CD14-positive monocyte (primary cell): ENCODE results near the gene IL1R2. TPM values are rescaled to one million over a fixed set of nuclear protein-coding genes. Genes with fewer than 3 reads are reported as not detected.
A peak's percentile ranks its signal among the peaks of the same experiment; 100 is the strongest.

Source experiments
- DNase-seq, 3 donors: peaks; one replicate each; pipeline ENCODE4 v3.0.0-alpha.2; 2011 to 2022
- H2AFZ ChIP-seq: 2 replicates; pipeline ENCODE4 v1.6.0; 2012; ENCODE audit warnings: mild to moderate bottlenecking, low read depth, low read length, inconsistent platforms; ENCODE audit not compliant: insufficient read depth, poor library complexity, severe bottlenecking
- H3K27ac ChIP-seq, 2 donors: 1 replicate in 1 of 2; 2 replicates in 1 of 2; pipeline ENCODE4 v1.5.1; 2012 to 2013; ENCODE audit warnings: low read length in 2 of 2, control low read depth in 1 of 2, inconsistent platforms in 1 of 2, low read depth in 1 of 2, mild to moderate bottlenecking in 1 of 2
- H3K27me3 ChIP-seq, 2 donors: one replicate each; pipeline versions ENCODE4 v1.6.0 to v1.6.1; 2011 to 2013; ENCODE audit warnings: low read length in 2 of 2; ENCODE audit not compliant: control insufficient read depth in 2 of 2, insufficient read depth in 2 of 2
- H3K36me3 ChIP-seq, 2 donors: replicated peaks in 1 of 2; 1 replicate in 1 of 2; 2 replicates in 1 of 2; pipeline versions ENCODE4 v1.5.1 to v1.6.1; 2012 to 2013; ENCODE audit warnings: low read length in 2 of 2, control low read depth in 1 of 2, inconsistent platforms in 1 of 2, mild to moderate bottlenecking in 1 of 2; ENCODE audit not compliant: insufficient read depth in 2 of 2, control insufficient read depth in 1 of 2
- H3K4me1 ChIP-seq, 2 donors: 1 replicate in 1 of 2; 2 replicates in 1 of 2; pipeline versions ENCODE4 v1.5.1 to v1.6.1; 2012 to 2013; ENCODE audit warnings: low read length in 2 of 2, control low read depth in 1 of 2, inconsistent platforms in 1 of 2, mild to moderate bottlenecking in 1 of 2, moderate library complexity in 1 of 2; ENCODE audit not compliant: insufficient read depth in 2 of 2, control insufficient read depth in 1 of 2
- H3K4me2 ChIP-seq: replicated peaks from 2 replicates; pipeline ENCODE3; 2012; ENCODE audit warnings: low read length, moderate library complexity, mild to moderate bottlenecking; ENCODE audit not compliant: poor library complexity, severe bottlenecking; ENCODE audit errors: extremely low read depth
- H3K4me3 ChIP-seq, 3 experiments: fragments of 200-600 bp in 1 of 3; sonication (generic) in 1 of 3; replicated peaks in 1 of 3; 1 replicate in 2 of 3; 2 replicates in 1 of 3; pipeline ENCODE4 v1.5.1; 2011 to 2013; ENCODE audit warnings: low read length in 3 of 3, mild to moderate bottlenecking in 3 of 3, control low read depth in 2 of 3, low read depth in 2 of 3, inconsistent platforms in 1 of 3, moderate library complexity in 1 of 3
- H3K79me2 ChIP-seq: 2 replicates; pipeline ENCODE4 v1.6.0; 2012; ENCODE audit warnings: mild to moderate bottlenecking, control low read depth, inconsistent platforms, low read length, moderate library complexity; ENCODE audit not compliant: insufficient read depth
- H3K9ac ChIP-seq: 2 replicates; pipeline ENCODE4 v1.6.0; 2017; ENCODE audit warnings: low read length, mild to moderate bottlenecking; ENCODE audit not compliant: insufficient read depth, poor library complexity, severe bottlenecking
- H3K9me3 ChIP-seq, 2 donors: replicated peaks in 1 of 2; 1 replicate in 1 of 2; 2 replicates in 1 of 2; pipeline versions ENCODE4 v1.5.1 to v1.6.1; 2012 to 2013; ENCODE audit warnings: low read length in 2 of 2, control low read depth in 1 of 2; ENCODE audit not compliant: control insufficient read depth in 1 of 2, insufficient read depth in 1 of 2
- H4K20me1 ChIP-seq: 2 replicates; pipeline ENCODE4 v1.6.0; 2012; ENCODE audit warnings: mild to moderate bottlenecking, low read length, control low read depth, moderate library complexity; ENCODE audit not compliant: insufficient read depth
- H3K27ac Mint-ChIP-seq, 7 donors: one replicate each; pipeline ENCODE4 v1.8.0; 2020; ENCODE audit warnings: mild to moderate bottlenecking in 7 of 7, mixed read lengths in 7 of 7, moderate library complexity in 6 of 7, inconsistent platforms in 2 of 7
- H3K27me3 Mint-ChIP-seq, 3 donors: one replicate each; pipeline ENCODE4 v1.8.0; 2021 to 2022; ENCODE audit warnings: low read depth in 3 of 3, mild to moderate bottlenecking in 3 of 3, mixed read lengths in 3 of 3, moderate library complexity in 3 of 3, inconsistent platforms in 1 of 3
- H3K36me3 Mint-ChIP-seq, 2 donors: one replicate each; pipeline ENCODE4 v1.8.0; 2020; ENCODE audit warnings: mixed read lengths in 2 of 2, inconsistent platforms in 1 of 2, mild to moderate bottlenecking in 1 of 2
- H3K4me1 Mint-ChIP-seq: one replicate; pipeline ENCODE4 v1.8.0; 2020; ENCODE audit warnings: mild to moderate bottlenecking, mixed read lengths
- H3K4me3 Mint-ChIP-seq, 2 donors: one replicate each; pipeline ENCODE4 v1.8.0; 2020; ENCODE audit warnings: mild to moderate bottlenecking in 2 of 2, mixed read lengths in 2 of 2, moderate library complexity in 1 of 2
- H3K9me3 Mint-ChIP-seq, 7 donors: one replicate each; pipeline ENCODE4 v1.8.0; 2020 to 2022; ENCODE audit warnings: mixed read lengths in 7 of 7, mild to moderate bottlenecking in 6 of 7, moderate library complexity in 6 of 7, inconsistent platforms in 2 of 7
- CTCF ChIP-seq: fragments of 200-600 bp; IDR thresholded peaks from one replicate; pipeline ENCODE4 v1.8.0; 2022; ENCODE audit warnings: antibody characterized with exemption, mild to moderate bottlenecking
- WGBS: methylation state at CpG from one replicate; pipeline ENCODE4 v1.1.5; 2013; ENCODE audit warnings: missing lambda C conversion rate; ENCODE audit not compliant: insufficient coverage; 5-methylcytosine and 5-hydroxymethylcytosine counted together
- intact Hi-C, 2 donors: fragments of 100-400 bp; cut with micrococcal nuclease; formaldehyde crosslinking; loops; one replicate each; pipeline versions ENCODE4 v1.15.0 to v1.15.1; 2023
- polyA plus RNA-seq, 3 donors: library from polyadenylated mRNA; depleted of rRNA in 1 of 3; unstranded in 2 of 3; stranded (reverse) in 1 of 3; fragments of 300-500 nt in 2 of 3; fragments of >200 nt in 1 of 3; fragmentation: Illumina TruSeq in 2 of 3; gene quantifications; 1 replicate in 2 of 3; 2 replicates in 1 of 3; pipeline ENCODE4 v1.2.3, GENCODE V29; 2012 to 2021

IL1R2 gene
- polyA plus RNA-seq, 3 donors: 5.9 to 12.0 (median 6.2) TPM

GRCh38 chr2:102056079-102056581 is 64.4 kb downstream of the IL1R2 start:
- no CpG with 5 or more reads among the region's 3 CpGs for WGBS

DNA sequence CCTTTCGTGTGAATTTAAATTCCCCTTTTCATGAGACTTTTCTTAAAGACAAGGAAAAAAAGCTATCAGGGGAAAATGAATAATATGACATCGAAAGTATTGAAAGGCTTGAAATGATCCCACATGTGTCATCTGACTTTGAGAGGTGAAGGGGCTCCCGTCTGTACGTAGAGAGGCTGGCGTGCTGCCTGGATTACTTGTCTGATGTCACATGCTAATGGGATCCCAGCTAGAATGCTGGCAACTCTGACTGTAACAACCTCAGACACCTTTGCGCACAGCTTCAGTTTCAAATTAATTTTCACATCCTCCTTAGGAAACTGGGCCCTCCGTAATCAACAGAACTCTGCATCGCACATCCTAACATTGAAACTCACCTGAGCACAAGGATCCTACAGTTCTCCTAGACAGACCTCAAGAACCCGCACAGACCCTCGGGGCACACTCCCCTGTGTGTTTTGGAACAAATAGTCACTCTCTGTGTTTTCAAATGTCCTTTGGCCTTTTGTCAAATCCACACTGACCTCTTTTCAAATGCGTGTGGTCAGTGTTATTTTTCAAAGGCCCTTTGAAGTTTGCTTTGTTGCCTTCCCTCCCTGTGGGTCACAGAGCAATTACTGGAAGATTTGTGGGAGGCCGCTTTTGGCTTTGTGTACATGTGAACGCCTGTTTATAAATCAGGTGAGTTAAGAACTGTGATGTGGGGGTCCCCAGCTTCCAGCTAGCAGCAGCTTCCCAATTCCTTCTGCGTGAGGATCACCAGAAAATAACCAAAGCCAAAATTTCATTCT is 65.9 kb downstream of the IL1R2 start:
- Mint-ChIP-seq H3K4me3 (no peak overlapping the region), H3K27ac (peak overlapping the region in 1 of 7 donors; percentile 3), H3K36me3 (peaks cover 0 to 4% of the 10 kb centered on the region in 2 donors), H3K27me3 (peaks cover 0 to 4% (median 0%) of the 10 kb centered on the region in 3 donors), H3K9me3 (peaks cover 0 to 3% (median 0%) of the 10 kb centered on the region in 7 donors), H3K4me1 (peaks cover 33% of the 10 kb centered on the region)
- 85% methylated on average over 8 of the region's 14 CpGs for WGBS
- TF ChIP-seq CTCF: no peak
- Histone ChIP-seq H3K27ac (no peak overlapping the region), H3K27me3 (no peaks in the 10 kb centered on the region), H3K79me2 (no peaks in the 10 kb centered on the region), H3K9ac (no peak overlapping the region), H3K9me3 (no peaks in the 10 kb centered on the region), H4K20me1 (no peaks in the 10 kb centered on the region), H2AFZ (no peak overlapping the region), H3K4me1 (peaks cover 18 to 25% of the 10 kb centered on the region in 2 donors), H3K36me3 (no peaks in the 10 kb centered on the region), H3K4me2 (no peak overlapping the region), H3K4me3 (no peak overlapping the region)
- intact Hi-C loops: no loop called here
- no peak for DNase-seq

More at GRCh38 chr2:102056079-102056581, 64.4 kb downstream of the IL1R2 start:
- Histone ChIP-seq H2AFZ (no peak overlapping the region), H3K27me3 (no peaks in the 10 kb centered on the region), H3K79me2 (no peaks in the 10 kb centered on the region), H3K9ac (no peak overlapping the region), H3K27ac (no peak overlapping the region), H3K4me2 (no peak overlapping the region), H4K20me1 (no peaks in the 10 kb centered on the region), H3K4me1 (peaks cover 32 to 33% of the 10 kb centered on the region in 2 donors), H3K36me3 (no peaks in the 10 kb centered on the region), H3K4me3 (no peak overlapping the region), H3K9me3 (no peaks in the 10 kb centered on the region)
- TF ChIP-seq CTCF: no peak
- H3K4me1 Mint-ChIP-seq: peaks cover 41% of the 10 kb centered on the region
- H3K9me3 Mint-ChIP-seq: peaks cover 0 to 3% (median 0%) of the 10 kb centered on the region in 7 donors
- intact Hi-C loops: no loop called here
- no peak overlapping the region for H3K4me3 Mint-ChIP-seq
- H3K27me3 Mint-ChIP-seq: peaks cover 0 to 4% (median 0%) of the 10 kb centered on the region in 3 donors
- H3K27ac Mint-ChIP-seq: no peak overlapping the region
- peaks cover 0 to 6% of the 10 kb centered on the region in 2 donors for H3K36me3 Mint-ChIP-seq
- no peak for DNase-seq
